Ecto neural progenitor cell (in vitro differentiated cells): ENCODE results near the gene ACTL8.

Experiments
- DNase-seq: peaks from one replicate; pipeline ENCODE4 v3.0.0-alpha.2; 2018; ENCODE audit warnings: low spot score

ACTL8 gene

DNA sequence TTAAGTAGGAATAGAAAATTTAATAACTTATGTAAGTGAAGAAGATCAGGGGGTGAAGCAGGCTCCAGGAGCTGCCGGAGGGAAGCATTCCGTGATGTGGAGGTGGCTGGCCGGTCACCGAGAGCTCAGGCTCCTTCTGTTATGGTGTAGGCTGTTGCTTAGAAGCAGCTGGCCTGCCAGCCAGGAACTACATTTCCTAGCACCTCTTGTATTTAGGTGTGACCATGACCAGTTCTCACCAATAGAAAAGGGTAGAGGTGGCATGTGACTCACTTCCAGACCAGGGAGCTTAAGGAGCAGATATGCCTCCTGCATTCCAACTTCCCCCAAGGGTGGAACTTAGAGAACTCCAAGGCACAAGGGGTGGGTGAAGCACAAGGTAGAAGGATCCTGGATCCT is 120.7 kb downstream of the ACTL8 start:
- DNase-seq: no peak
